K562 (cell line): ENCODE measurements around the gene PLG. TPM values are rescaled to one million over a fixed set of nuclear protein-coding genes. Genes with fewer than 3 reads are reported as not detected.
A peak's percentile ranks its signal among the peaks of the same experiment; 100 is the strongest.

ENCODE experiments used
- ATAC-seq: fragments of 200-7000 bp; cut with Tn5 transposase; 3 replicates; pipeline ENCODE4 v1.9.1; 2020; ENCODE audit warnings: moderate library complexity
- BruUV-seq: library from RNA; stranded (reverse); fragments of 400-500 nt; replicated peaks from 2 replicates; lab custom pipeline; 2021; lab: Mats Ljungman, UMichigan
- CTCF ChIA-PET: fragments of 300-600 bp; formaldehyde crosslinking; extraction: SDS; loops from one replicate; lab custom pipeline; 2021; ENCODE audit warnings: low intra/inter-chr PET ratio; lab: Yijun Ruan, JAX
- POLR2A ChIA-PET: fragments of 300-600, 350-650 bp; sonication (Branson Sonifier 250); formaldehyde crosslinking; extraction: SDS; loops from one replicate; lab custom pipeline; 2021; ENCODE audit warnings: antibody characterized with exemption, inconsistent platforms; lab: Yijun Ruan, JAX
- DNase-seq, 4 experiments: peaks; one replicate each; pipeline versions ENCODE4 v3.0.0 to v3.0.0-alpha.2; 2011 to 2018; ENCODE audit warnings: low spot score in 3 of 4, mixed read lengths in 3 of 4; ENCODE audit errors: extremely low read depth in 1 of 4
- FAIRE-seq: peaks from 2 replicates; lab custom pipeline; 2011; peaks lifted over from hg19 to GRCh38; lab: Jason Lieb, UNC
- H2AFZ ChIP-seq: 2 replicates; pipeline ENCODE4 v1.6.0; 2011; ENCODE audit warnings: low read depth, low read length, control low read depth, inconsistent platforms
- H3K27ac ChIP-seq: fragments of 200-600 bp; 3 replicates; pipeline ENCODE4 v1.8.0; 2011; ENCODE audit warnings: low read depth, mild to moderate bottlenecking, control low read depth, inconsistent platforms, low read length, moderate library complexity, mixed read lengths; ENCODE audit errors: extremely low read depth
- H3K27me3 ChIP-seq, 2 experiments: fragments of 300-600 bp in 1 of 2; 2 replicates in 1 of 2; 3 replicates in 1 of 2; pipeline versions ENCODE4 v1.6.0 to v1.8.0; 2011; ENCODE audit warnings: inconsistent platforms in 2 of 2, low read length in 2 of 2, mild to moderate bottlenecking in 1 of 2, mixed read lengths in 1 of 2, moderate library complexity in 1 of 2; ENCODE audit not compliant: control insufficient read depth in 2 of 2, insufficient read depth in 2 of 2
- H3K36me3 ChIP-seq: fragments of 300-600 bp; 3 replicates; pipeline ENCODE4 v1.8.0; 2011; ENCODE audit warnings: mild to moderate bottlenecking, low read length, inconsistent platforms; ENCODE audit not compliant: control insufficient read depth, insufficient read depth
- H3K4me1 ChIP-seq, 2 experiments: fragments of 200-600 bp in 1 of 2; replicated peaks in 1 of 2; 2 replicates in 1 of 2; 3 replicates in 1 of 2; pipeline versions ENCODE4 v1.5.1 to v1.8.0; 2011; ENCODE audit warnings: inconsistent platforms in 2 of 2, low read length in 2 of 2, mild to moderate bottlenecking in 1 of 2, mixed read lengths in 1 of 2, moderate library complexity in 1 of 2; ENCODE audit not compliant: control insufficient read depth in 2 of 2, insufficient read depth in 2 of 2
- H3K4me2 ChIP-seq: 2 replicates; pipeline ENCODE4 v1.6.1; 2011; ENCODE audit warnings: low read length, control low read depth, inconsistent platforms, mixed read lengths; ENCODE audit not compliant: insufficient read depth
- H3K4me3 ChIP-seq: fragments of 200-600 bp; sonication (generic), shearing (Covaris generic); 2 replicates; pipeline ENCODE4 v1.5.1; 2016; ENCODE audit warnings: control low read depth, inconsistent platforms
- H3K79me2 ChIP-seq: fragments of 200-600 bp; 3 replicates; pipeline ENCODE4 v1.8.0; 2011; ENCODE audit warnings: low read length, inconsistent platforms; ENCODE audit not compliant: control insufficient read depth, insufficient read depth
- H3K9ac ChIP-seq, 2 experiments: 2 replicates each; pipeline versions ENCODE4 v1.6.0 to v1.6.1; 2011; ENCODE audit warnings: low read depth in 2 of 2, low read length in 2 of 2, control low read depth in 1 of 2, inconsistent platforms in 1 of 2, mild to moderate bottlenecking in 1 of 2, mixed read lengths in 1 of 2; ENCODE audit not compliant: insufficient read depth in 1 of 2
- H3K9me1 ChIP-seq: one replicate; pipeline ENCODE4 v1.6.0; 2011; ENCODE audit warnings: inconsistent platforms, mild to moderate bottlenecking, low read length, moderate library complexity; ENCODE audit not compliant: control insufficient read depth, insufficient read depth
- H3K9me3 ChIP-seq: replicated peaks from 2 replicates; pipeline ENCODE4 v1.5.1; 2011; ENCODE audit warnings: low read depth, low read length, inconsistent platforms; ENCODE audit not compliant: control insufficient read depth, insufficient read depth
- H4K20me1 ChIP-seq: replicated peaks from 2 replicates; pipeline ENCODE4 v1.6.1; 2011; ENCODE audit warnings: low read length, inconsistent platforms, mixed read lengths; ENCODE audit not compliant: control insufficient read depth, insufficient read depth
- CTCF ChIP-seq, 3 experiments: IDR thresholded peaks in 2 of 3; conservative IDR thresholded peaks in 1 of 3; 2 replicates each; pipeline ENCODE4 v1.5.1; 2011 to 2012; ENCODE audit warnings: low read length in 3 of 3, mild to moderate bottlenecking in 3 of 3, control low read depth in 2 of 3, improper control_type of control experiment in 1 of 3, inconsistent platforms in 1 of 3, low read depth in 1 of 3, mixed read lengths in 1 of 3, moderate library complexity in 1 of 3; ENCODE audit not compliant: insufficient read depth in 2 of 3
- CTCFL ChIP-seq: IDR thresholded peaks from 2 replicates; pipeline ENCODE4 v1.6.1; 2011; ENCODE audit warnings: borderline replicate concordance, low read depth, mild to moderate bottlenecking, moderate library complexity, low read length; ENCODE audit not compliant: insufficient read depth, poor library complexity, severe bottlenecking
- E2F6 ChIP-seq, 2 experiments: IDR thresholded peaks; 2 replicates each; pipeline ENCODE4 v1.6.1; 2011; ENCODE audit warnings: borderline replicate concordance in 1 of 2, control low read depth in 1 of 2, low read depth in 1 of 2, low read length in 1 of 2, mild to moderate bottlenecking in 1 of 2, mixed read lengths in 1 of 2, moderate library complexity in 1 of 2; ENCODE audit not compliant: insufficient read depth in 1 of 2, insufficient read length in 1 of 2, poor library complexity in 1 of 2, severe bottlenecking in 1 of 2; ENCODE audit errors: extremely low read depth in 1 of 2
- L3MBTL2 ChIP-seq: fragments of 450-650 bp; IDR thresholded peaks from 2 replicates; pipeline ENCODE4 v1.6.1; 2016; ENCODE audit warnings: mild to moderate bottlenecking, moderate library complexity
- NKRF ChIP-seq: fragments of 450-650 bp; IDR thresholded peaks from 2 replicates; pipeline ENCODE4 v1.6.1; 2016; ENCODE audit warnings: borderline replicate concordance
- POLR2G ChIP-seq: fragments of 200-400 bp; formaldehyde crosslinking; IDR thresholded peaks from 2 replicates; pipeline ENCODE4 v1.6.1; 2017; ENCODE audit warnings: low read depth, mild to moderate bottlenecking, antibody characterized with exemption, low read length, moderate library complexity
- RBFOX2 ChIP-seq: fragments of 200-400 bp; formaldehyde crosslinking; IDR thresholded peaks from 2 replicates; pipeline ENCODE4 v1.6.1; 2017; ENCODE audit warnings: low read depth, mild to moderate bottlenecking, low read length, moderate library complexity
- WGBS: fragments of 100-300 bp; shearing (Covaris generic); methylation state at CpG from one replicate; pipeline ENCODE4 v1.1.6; 2016; ENCODE audit warnings: low coverage, mixed read lengths; ENCODE audit not compliant: insufficient coverage; ENCODE audit errors: missing lambda C conversion rate; 5-methylcytosine and 5-hydroxymethylcytosine counted together
- in situ Hi-C: fragments of 300-500 bp; cut with MboI; formaldehyde crosslinking; loops from 4 replicates; pipeline ENCODE4 v1.15.0; 2018; ENCODE audit warnings: inconsistent platforms, mixed read lengths
- intact Hi-C: fragments of 100-400 bp; cut with micrococcal nuclease; formaldehyde crosslinking; loops from 2 replicates; pipeline ENCODE4 v1.14.2; 2022
- polyA plus RNA-seq, 8 experiments: library from polyadenylated mRNA; depleted of rRNA in 4 of 8; stranded (reverse) in 5 of 8; unstranded in 3 of 8; fragments of >200 nt; fragmentation: Nextera tagmentation in 2 of 8; fragmentation: Illumina TruSeq in 1 of 8; extraction: Ambion mirVana in 2 of 8; extraction: Trizol in 1 of 8; gene quantifications; 2 replicates each; pipeline versions ENCODE4 v1.2.1 to v1.2.3, GENCODE V29; 2011 to 2014; ENCODE audit warnings: inconsistent platforms in 1 of 8, missing spikeins in 1 of 8
- total RNA-seq, 7 experiments: library from RNA; depleted of rRNA in 6 of 7; stranded (reverse); fragments of >200 nt in 6 of 7; fragmentation: Illumina TruSeq in 2 of 7; extraction: Trizol in 2 of 7; gene quantifications; 2 replicates each; pipeline versions ENCODE4 v1.2.1 to v1.2.3, GENCODE V29; 2011 to 2021; ENCODE audit warnings: low replicate concordance in 1 of 7

The PLG gene
- total and polyA plus RNA-seq, 9 of the 15 experiments (the other 6 are each of a cell fraction or from before 2014, with no cell fraction given) = 0.64 TPM; not detected in 8

- Histone ChIP-seq H3K36me3 (no peaks in the 10 kb centered on the region), H4K20me1 (no peaks in the 10 kb centered on the region), H3K79me2 (no peaks in the 10 kb centered on the region), H2AFZ (0 out of 2 replicates have a peak overlapping the region, but pooled peaks have one; percentile 22), H3K9me3 (peaks cover 8% of the 10 kb centered on the region), H3K4me1 (peaks cover 0 to 9% of the 10 kb centered on the region in 2 experiments; a peak in 2 of 5 replicates), H3K27me3 (no peaks in the 10 kb centered on the region), H3K4me2 (peak overlapping the region; percentile 24), H3K9ac (peak overlapping the region in 1 of 2 experiments; percentile 29; a peak in 1 of 4 replicates), H3K4me3 (peak overlapping the region; percentile 20; the same call in 1 of the 2 replicates), H3K27ac (no peak overlapping the region), H3K9me1 (no peaks in the 10 kb centered on the region)
- 43% methylated on average over 32 of the region's 55 CpGs for WGBS
- FAIRE-seq (no peak), ATAC-seq (peak; percentile 92), DNase-seq (peak; percentile 31 to 52 (median 44))
- no TSS peak for BruUV-seq
- ChIA-PET CTCF (no interaction called here), POLR2A (interaction anchor here (1.0 kb wide), 1 partner anchor 167 kb away, joined by 3 read pairs; no protein-coding TSS in a partner anchor)
- in situ Hi-C loops = no loop called here
- intact Hi-C loops = no loop called here
- TF ChIP-seq E2F6 (IDR thresholded peaks at IDR 0.05; ENCODE audit: borderline replicate concordance in 1 of 2, extremely low read depth in 1 of 2, insufficient read depth in 1 of 2, insufficient read length in 1 of 2, low read depth in 1 of 2, low read length in 1 of 2, poor library complexity in 1 of 2, severe bottlenecking in 1 of 2) (peak in 1 of 2 experiments; percentile 56), L3MBTL2 (peak; percentile 47; the same call in 1 of the 2 replicates), NKRF (no peak), CTCFL (peak; percentile 55), CTCF (IDR thresholded peaks at IDR 0.05 in 2 of 3, conservative IDR thresholded peaks at IDR 0.05 in 1 of 3; ENCODE audit: insufficient read depth in 2 of 3, low read depth in 1 of 3, low read length in 3 of 3) (peak; percentile 45 to 55 (median 48); a peak in 4 of 6 replicates), POLR2G (0 out of 2 replicates have a peak, but pooled peaks have one; percentile 43), RBFOX2 (0 out of 2 replicates have a peak, but pooled peaks have one; percentile 44)
Observed at GRCh38 chr6:160766989-160767646, 65.1 kb downstream of the PLG start.
